Aorta (tissue), 5 donors: Measurements from ENCODE around the gene PPIE. TPM values are rescaled to one million over a fixed set of nuclear protein-coding genes. Genes with fewer than 3 reads are reported as not detected.
"Not testable (repeated sequence)": the region's sequence is repeated elsewhere in the genome, so short reads cannot be mapped to it uniquely, and the experiment has no call there.

Source experiments
- ATAC-seq: fragments of 200-7000 bp; cut with Tn5 transposase; one replicate; pipeline ENCODE4 v1.9.1; 2022; ENCODE audit warnings: moderate library complexity; ENCODE audit not compliant: low FRiP score
- DNase-seq, 2 donors: peaks; one replicate each; pipeline ENCODE4 v3.0.0-alpha.2; 2020
- H3K27ac ChIP-seq, 2 donors: one replicate each; pipeline ENCODE4 v1.5.1; 2013; ENCODE audit warnings: low read length in 2 of 2, mild to moderate bottlenecking in 2 of 2, moderate library complexity in 2 of 2, control low read depth in 1 of 2, inconsistent platforms in 1 of 2, low read depth in 1 of 2
- H3K27me3 ChIP-seq, 2 donors: one replicate each; pipeline ENCODE4 v1.6.1; 2013; ENCODE audit warnings: control low read depth in 1 of 2, low read length in 1 of 2, mild to moderate bottlenecking in 1 of 2, moderate library complexity in 1 of 2; ENCODE audit not compliant: insufficient read depth in 2 of 2, control insufficient read depth in 1 of 2
- H3K36me3 ChIP-seq, 2 donors: one replicate each; pipeline ENCODE4 v1.6.1; 2013; ENCODE audit warnings: control low read depth in 1 of 2, low read length in 1 of 2, mild to moderate bottlenecking in 1 of 2; ENCODE audit not compliant: insufficient read depth in 2 of 2, control insufficient read depth in 1 of 2
- H3K4me1 ChIP-seq, 2 donors: one replicate each; pipeline ENCODE4 v1.6.1; 2013; ENCODE audit warnings: low read length in 2 of 2, control low read depth in 1 of 2, mild to moderate bottlenecking in 1 of 2, moderate library complexity in 1 of 2; ENCODE audit not compliant: insufficient read depth in 2 of 2, control insufficient read depth in 1 of 2
- H3K4me3 ChIP-seq, 2 donors: one replicate each; pipeline ENCODE4 v1.5.1; 2013; ENCODE audit warnings: low read length in 2 of 2, control low read depth in 1 of 2, mild to moderate bottlenecking in 1 of 2
- H3K9me3 ChIP-seq: one replicate; pipeline ENCODE4 v1.6.1; 2013; ENCODE audit warnings: mild to moderate bottlenecking, low read length; ENCODE audit not compliant: control insufficient read depth
- WGBS, 2 donors: extraction: QIAGEN DNeasy Blood & Tissue Kit; methylation state at CpG; one replicate each; pipeline ENCODE4 v1.1.7; 2013; 5-methylcytosine and 5-hydroxymethylcytosine counted together
- intact Hi-C, 2 donors: fragments of 100-400 bp; cut with DNase I; formaldehyde crosslinking; loops; one replicate each; pipeline versions ENCODE4 v1.14.2 to v1.15.0; 2022
- polyA plus RNA-seq, 2 donors: library from polyadenylated mRNA; stranded (reverse); fragments of 200-250 nt; gene quantifications; one replicate each; pipeline ENCODE4 v1.2.3, GENCODE V29; 2013
- total RNA-seq, 2 donors: library from RNA; stranded (reverse); fragmentation: NEBNext Ultra II Directional; extraction: Animal tissue kit (Norgen Biotek cat#: 25700); gene quantifications; one replicate each; pipeline ENCODE4 v1.2.1, GENCODE V29; 2021
- donor health status: healthy with polysubstance abuse.
- donor health status: Bipolar disorder and iron deficiency.
- donor health status: DM: no; HTN: no; CAD: no.
- donor health status: DM: no; HTN: no; CAD: no.
- donor health status: DM: yes; HTN: yes; CAD: no.

The PPIE gene
- total and polyA plus RNA-seq, 4 donors = 34.4 to 60.2 (median 42.6) TPM

GRCh38 chr1:39777306-39777705 is 38.6 kb downstream of the PPIE start:
- DNase-seq (peak in 1 of 2 donors; percentile 49), ATAC-seq (no peak)
- Histone ChIP-seq H3K36me3 (no peaks in the 10 kb centered on the region), H3K4me1 (no peaks in the 10 kb centered on the region), H3K27ac (no peak overlapping the region), H3K4me3 (no peak overlapping the region), H3K9me3 (no peaks in the 10 kb centered on the region), H3K27me3 (no peaks in the 10 kb centered on the region)
- 61 to 66% methylated on average over 4 of the region's 4 CpGs for WGBS, 2 donors
- intact Hi-C loops = no loop called here

GRCh38 chr1:39777896-39778295 is 39.2 kb downstream of the PPIE start:
- H3K9me3 ChIP-seq, H3K36me3 ChIP-seq, intact Hi-C loops, H3K4me1 ChIP-seq, H3K27me3 ChIP-seq, H3K27ac ChIP-seq, ATAC-seq, H3K4me3 ChIP-seq: not testable (repeated sequence)
- 93% methylated on average over 12 to 17 of the region's 17 CpGs for WGBS, 2 donors
- DNase-seq = peak in 1 of 2 donors; percentile 59

GRCh38 chr1:39778463-39779099 is 39.9 kb downstream of the PPIE start:
- H3K4me3 ChIP-seq, H3K27me3 ChIP-seq, H3K36me3 ChIP-seq, H3K27ac ChIP-seq, ATAC-seq, intact Hi-C loops, H3K4me1 ChIP-seq, H3K9me3 ChIP-seq: not testable (repeated sequence)
- 87 to 92% methylated on average over 12 of the region's 12 CpGs for WGBS, 2 donors
- DNase-seq = peak in 1 of 2 donors; percentile 13

DNA sequence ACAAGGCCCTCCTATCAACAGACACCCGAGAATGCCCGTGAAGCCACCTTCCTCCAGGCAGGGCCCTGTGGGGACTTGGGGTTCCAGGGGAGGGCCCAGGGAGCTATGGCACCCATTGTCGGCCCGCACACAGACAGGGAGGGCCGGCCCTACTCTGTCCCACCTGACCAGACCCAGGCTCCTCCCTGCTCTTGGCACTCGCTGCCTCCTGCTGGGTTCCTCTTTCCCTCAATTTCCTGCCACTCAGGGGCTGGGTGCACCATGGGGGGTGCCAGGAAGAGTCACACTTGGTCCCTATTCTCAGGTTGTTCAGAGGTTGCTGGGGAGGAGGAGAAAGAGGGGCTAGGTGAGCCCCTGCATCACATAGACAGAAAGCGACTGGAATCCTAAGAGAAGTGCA is 40.5 kb downstream of the PPIE start:
- no peaks in the 10 kb centered on the region for H3K9me3 ChIP-seq
- DNase-seq = peak in 1 of 2 donors; percentile 67
- H3K4me1 ChIP-seq = no peaks in the 10 kb centered on the region
- ATAC-seq = peak; percentile 17
- WGBS, 2 donors = 89 to 95% methylated on average over 6 to 7 of the region's 7 CpGs
- no peak overlapping the region for H3K27ac ChIP-seq
- no peak overlapping the region for H3K4me3 ChIP-seq
- H3K36me3 ChIP-seq = no peaks in the 10 kb centered on the region
- H3K27me3 ChIP-seq = no peaks in the 10 kb centered on the region
- intact Hi-C loops = no loop called here

DNA sequence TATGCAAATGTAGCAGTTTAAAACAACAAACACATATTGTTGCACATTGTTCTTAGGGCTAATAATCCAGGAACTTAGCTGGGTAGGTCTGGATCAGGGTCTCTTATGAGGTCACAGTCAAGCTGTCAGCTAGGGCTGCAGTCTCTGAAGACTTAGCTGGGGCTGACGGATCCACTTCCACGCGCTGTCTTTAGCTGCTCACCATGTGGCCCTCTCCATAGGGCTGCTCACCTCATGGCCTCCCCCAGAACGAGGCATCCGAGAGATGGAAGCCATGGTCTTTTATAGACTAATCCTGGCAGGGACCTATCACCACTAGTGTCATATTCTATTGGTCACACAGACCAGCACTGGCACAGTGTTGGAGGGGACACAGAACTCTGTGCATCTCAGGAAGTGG is 41.1 kb downstream of the PPIE start:
- no peaks in the 10 kb centered on the region for H3K36me3 ChIP-seq
- no peak for ATAC-seq
- H3K4me3 ChIP-seq = no peak overlapping the region
- no peaks in the 10 kb centered on the region for H3K27me3 ChIP-seq
- WGBS, 2 donors = 79 to 86% methylated on average over 5 of the region's 5 CpGs
- no peaks in the 10 kb centered on the region for H3K4me1 ChIP-seq
- peak in 1 of 2 donors; percentile 23 for DNase-seq
- H3K27ac ChIP-seq = no peak overlapping the region
- intact Hi-C loops = no loop called here
- H3K9me3 ChIP-seq = no peaks in the 10 kb centered on the region

DNA sequence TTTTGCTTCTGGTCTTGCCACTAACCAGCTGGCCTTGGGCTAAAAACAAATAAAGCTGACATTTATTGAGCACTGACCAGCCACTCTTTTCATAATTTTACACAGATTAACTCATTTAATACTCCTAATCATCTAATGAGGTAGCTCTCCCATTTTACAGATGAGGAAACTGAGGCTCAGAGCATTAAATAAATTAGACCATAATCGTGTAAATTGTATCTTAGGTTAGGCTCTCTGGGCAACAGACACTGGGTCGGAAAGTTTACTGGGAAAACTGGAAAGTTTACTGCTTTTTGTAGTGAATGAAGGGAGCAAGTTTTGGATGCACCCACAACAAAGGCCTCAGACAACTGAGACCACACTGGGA is 42.6 kb downstream of the PPIE start:
- ATAC-seq (no peak), DNase-seq (no peak)
- Histone ChIP-seq H3K36me3 (no peaks in the 10 kb centered on the region), H3K4me3 (no peak overlapping the region), H3K27me3 (no peaks in the 10 kb centered on the region), H3K27ac (no peak overlapping the region), H3K9me3 (no peaks in the 10 kb centered on the region), H3K4me1 (no peaks in the 10 kb centered on the region)
- 87 to 90% methylated on average over 2 of the region's 2 CpGs for whole genome bisulfite sequencing, 2 donors
- intact Hi-C loops = no loop called here

DNA sequence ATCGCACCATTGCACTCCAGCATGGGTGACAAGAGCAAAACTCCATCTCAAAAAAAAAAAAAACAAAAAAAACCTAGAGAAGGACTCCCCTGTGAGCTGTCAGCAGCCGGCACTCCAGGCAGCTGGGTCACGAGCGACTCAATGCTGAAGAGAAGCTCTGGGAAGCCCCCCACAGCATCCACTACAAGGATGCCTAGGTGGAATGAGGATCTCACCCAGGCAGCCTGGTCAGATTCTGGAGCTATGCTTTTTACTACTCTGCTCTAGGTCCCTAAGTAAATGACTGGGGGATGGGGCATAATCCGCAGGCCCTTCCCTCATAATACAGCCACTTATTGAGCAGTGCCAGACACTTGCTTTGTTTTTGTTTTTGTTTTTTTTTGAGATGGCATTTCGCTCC is 43.4 kb downstream of the PPIE start:
- Histone ChIP-seq H3K4me3 (no peak overlapping the region), H3K4me1 (no peaks in the 10 kb centered on the region), H3K27ac (no peak overlapping the region), H3K9me3 (no peaks in the 10 kb centered on the region), H3K36me3 (no peaks in the 10 kb centered on the region), H3K27me3 (no peaks in the 10 kb centered on the region)
- WGBS, 2 donors = 89 to 98% methylated on average over 6 of the region's 6 CpGs
- intact Hi-C loops = no loop called here
- ATAC-seq (no peak), DNase-seq (peak in 1 of 2 donors; percentile 25)

- intact Hi-C loops = not testable (repeated sequence)
Observed at GRCh38 chr1:39782685-39783084, 44.0 kb downstream of the PPIE start.

GRCh38 chr1:39786303-39787107 is 47.8 kb downstream of the PPIE start:
- H3K4me3 ChIP-seq, H3K27ac ChIP-seq, intact Hi-C loops, H3K9me3 ChIP-seq, H3K27me3 ChIP-seq, H3K4me1 ChIP-seq, H3K36me3 ChIP-seq: not testable (repeated sequence)
- ATAC-seq (peak; percentile 31), DNase-seq (peak in 1 of 2 donors; percentile 36)
- 83 to 86% methylated on average over 8 to 10 of the region's 12 CpGs for WGBS, 2 donors

More at GRCh38 chr1:39782685-39783084, 44.0 kb downstream of the PPIE start:
- not testable (repeated sequence) for H3K27me3 ChIP-seq, H3K27ac ChIP-seq, H3K9me3 ChIP-seq, H3K36me3 ChIP-seq, H3K4me3 ChIP-seq, H3K4me1 ChIP-seq, ATAC-seq
- WGBS, 2 donors = 92 to 93% methylated on average over 10 of the region's 10 CpGs
- peak in 1 of 2 donors; percentile 24 for DNase-seq
